Measurements from ENCODE around the gene QRICH2.

The QRICH2 gene

DNA sequence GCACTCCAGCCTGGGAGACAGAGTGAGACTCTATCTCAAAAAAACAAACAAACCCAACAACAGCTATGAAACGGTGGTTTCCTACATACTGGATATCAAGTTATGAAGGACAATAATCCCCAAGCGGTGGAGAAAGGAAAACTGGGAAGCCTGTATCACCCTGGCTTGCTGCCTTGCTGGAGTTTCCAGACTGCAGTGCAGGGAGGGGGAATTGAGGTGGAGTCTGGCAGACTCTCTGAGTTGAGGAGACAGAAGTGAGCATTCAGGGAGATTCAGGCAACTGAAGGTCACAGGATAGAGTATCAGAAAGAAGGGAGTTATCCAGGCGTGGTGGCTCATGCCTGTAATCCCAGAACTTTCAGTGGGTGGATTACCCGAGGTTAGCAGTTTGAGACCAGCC lies 11.9 kb downstream of the QRICH2 start:
- DNase-seq (ENCODE audit: low spot score): no peak
- TF ChIP-seq, protein P1, sequence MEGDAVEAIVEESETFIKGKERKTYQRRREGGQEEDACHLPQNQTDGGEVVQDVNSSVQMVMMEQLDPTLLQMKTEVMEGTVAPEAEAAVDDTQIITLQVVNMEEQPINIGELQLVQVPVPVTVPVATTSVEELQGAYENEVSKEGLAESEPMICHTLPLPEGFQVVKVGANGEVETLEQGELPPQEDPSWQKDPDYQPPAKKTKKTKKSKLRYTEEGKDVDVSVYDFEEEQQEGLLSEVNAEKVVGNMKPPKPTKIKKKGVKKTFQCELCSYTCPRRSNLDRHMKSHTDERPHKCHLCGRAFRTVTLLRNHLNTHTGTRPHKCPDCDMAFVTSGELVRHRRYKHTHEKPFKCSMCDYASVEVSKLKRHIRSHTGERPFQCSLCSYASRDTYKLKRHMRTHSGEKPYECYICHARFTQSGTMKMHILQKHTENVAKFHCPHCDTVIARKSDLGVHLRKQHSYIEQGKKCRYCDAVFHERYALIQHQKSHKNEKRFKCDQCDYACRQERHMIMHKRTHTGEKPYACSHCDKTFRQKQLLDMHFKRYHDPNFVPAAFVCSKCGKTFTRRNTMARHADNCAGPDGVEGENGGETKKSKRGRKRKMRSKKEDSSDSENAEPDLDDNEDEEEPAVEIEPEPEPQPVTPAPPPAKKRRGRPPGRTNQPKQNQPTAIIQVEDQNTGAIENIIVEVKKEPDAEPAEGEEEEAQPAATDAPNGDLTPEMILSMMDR (IDR thresholded peaks at IDR 0.05; ENCODE audit: borderline replicate concordance, control extremely low read depth, extremely low read depth, insufficient read depth, missing control alignments): no peak
- in situ Hi-C loops (cut with MboI; ENCODE audit: low sequenced_read_pairs, unreplicated experiment): loop anchor here (10.0 to 25.0 kb wide), 2 partner anchors 291 to 384 kb away; partner anchors contain the start of genes CDK3 and MRPL38

DNA sequence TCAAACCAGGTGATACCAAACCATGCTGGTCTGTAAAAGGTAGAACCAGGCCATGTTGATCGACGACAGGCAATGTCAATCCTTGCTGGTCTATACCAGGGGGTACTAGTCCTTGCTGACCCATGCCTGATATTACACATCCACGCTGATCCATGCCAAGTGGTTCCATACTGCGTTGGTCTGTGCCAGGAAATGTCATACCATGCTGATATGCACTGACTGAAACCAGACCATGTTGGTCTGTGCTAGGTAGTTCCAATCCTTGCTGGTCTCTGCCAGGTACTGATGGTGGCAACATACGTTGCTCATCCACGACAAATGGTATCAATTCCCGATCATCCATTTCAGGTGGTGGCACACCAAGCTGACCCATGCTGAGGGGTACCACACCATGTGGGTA lies 15.0 kb downstream of the QRICH2 start:
- in situ Hi-C loops (cut with MboI; ENCODE audit: low sequenced_read_pairs, unreplicated experiment): loop anchor here (10.0 to 25.0 kb wide), 2 partner anchors 288 to 381 kb away; partner anchors contain the start of genes CDK3 and MRPL38
- TF ChIP-seq, protein P1 (IDR thresholded peaks at IDR 0.05; ENCODE audit: borderline replicate concordance, control extremely low read depth, extremely low read depth, insufficient read depth, missing control alignments): no peak
- DNase-seq (ENCODE audit: low spot score): no peak

DNA sequence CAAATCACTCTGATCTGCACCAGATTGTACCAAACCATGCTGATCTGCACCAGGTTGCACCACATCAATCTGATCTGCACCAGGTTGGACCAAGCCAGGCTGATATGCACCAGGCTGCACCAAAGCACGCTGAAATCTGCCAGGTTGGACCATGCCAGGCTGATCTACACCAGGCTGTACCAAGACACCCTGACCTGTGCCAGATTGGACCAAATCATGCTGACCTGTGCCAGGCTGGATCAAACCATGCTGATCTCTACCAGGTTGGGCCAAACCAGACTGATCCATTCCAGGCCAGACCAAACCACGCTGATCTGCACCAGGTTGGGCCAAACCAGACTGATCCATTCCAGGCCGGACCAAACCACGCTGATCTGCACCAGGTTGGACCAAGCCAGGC lies 15.5 kb downstream of the QRICH2 start:
- TF ChIP-seq, protein P1 (IDR thresholded peaks at IDR 0.05; ENCODE audit: borderline replicate concordance, control extremely low read depth, extremely low read depth, insufficient read depth, missing control alignments): no peak
- DNase-seq (ENCODE audit: low spot score): no peak
- in situ Hi-C loops (cut with MboI; ENCODE audit: low sequenced_read_pairs, unreplicated experiment): loop anchor here (10.0 to 25.0 kb wide), 2 partner anchors 288 to 380 kb away; partner anchors contain the start of genes CDK3 and MRPL38

DNA sequence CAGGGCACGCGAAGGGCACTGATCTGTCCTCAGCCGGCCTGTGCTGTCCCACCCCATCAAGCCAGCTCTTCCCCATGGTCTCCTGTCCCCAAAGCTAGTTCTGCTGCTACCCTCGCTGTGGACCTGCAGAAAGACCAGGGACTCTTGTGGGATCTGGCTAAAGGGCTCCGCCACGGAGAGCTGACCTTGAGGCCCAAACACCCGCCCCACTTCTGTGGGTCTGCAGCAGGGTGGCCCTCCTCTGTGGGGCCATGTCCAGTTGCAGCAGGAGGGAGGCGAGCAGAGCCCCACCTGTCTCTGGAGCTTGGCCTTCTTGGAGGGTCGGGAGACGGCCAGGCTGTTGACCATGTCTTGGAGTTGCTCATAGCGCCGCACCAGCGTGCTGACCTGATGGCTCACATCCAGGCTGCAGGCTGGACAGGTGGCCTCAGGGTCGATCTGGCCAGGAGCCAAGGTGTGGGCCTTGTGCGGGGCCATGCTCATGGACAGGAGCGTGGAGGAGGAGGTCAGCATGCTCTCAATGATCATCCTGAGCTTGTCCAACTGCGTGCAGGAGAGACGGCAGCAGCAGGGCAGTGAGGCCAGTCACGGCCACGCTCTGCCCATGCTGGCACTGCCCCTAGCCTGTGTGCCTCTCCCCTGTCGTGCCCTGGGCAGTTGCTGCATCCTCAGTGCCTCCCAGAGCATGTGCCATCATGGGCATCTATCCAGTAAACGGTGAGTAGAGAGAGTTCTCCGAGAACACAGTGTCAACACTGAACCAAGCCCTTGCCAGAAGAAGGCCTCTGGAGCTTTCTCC lies 26.3 kb downstream of the QRICH2 start:
- TF ChIP-seq, protein P1 (IDR thresholded peaks at IDR 0.05; ENCODE audit: borderline replicate concordance, control extremely low read depth, extremely low read depth, insufficient read depth, missing control alignments): no peak
- in situ Hi-C loops (cut with MboI; ENCODE audit: low sequenced_read_pairs, unreplicated experiment): loop anchor here (5.0 to 25.0 kb wide), 2 partner anchors 164 to 369 kb away; partner anchors contain the start of gene MRPL38
- no peak for DNase-seq (ENCODE audit: low spot score)

DNA sequence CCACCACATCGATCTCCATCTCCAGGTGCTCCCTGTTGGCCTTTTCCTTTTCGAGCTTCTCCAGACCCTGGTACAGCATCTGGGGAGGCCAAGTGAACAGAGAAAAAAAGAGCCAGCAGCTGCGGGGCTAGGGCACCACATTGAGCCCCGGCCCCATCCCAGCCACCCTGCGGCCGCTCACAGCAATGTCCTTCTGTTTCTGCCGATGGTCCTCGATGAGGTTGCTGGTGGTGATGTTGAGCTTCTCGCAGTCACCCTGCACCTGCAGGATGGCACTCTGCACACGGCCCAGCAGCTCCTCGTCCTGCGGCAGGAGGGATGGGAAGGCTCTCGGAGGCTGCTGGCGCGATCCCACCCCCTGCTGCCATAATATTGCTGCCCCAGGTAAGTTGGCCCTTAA lies 27.4 kb downstream of the QRICH2 start:
- in situ Hi-C loops (cut with MboI; ENCODE audit: low sequenced_read_pairs, unreplicated experiment): loop anchor here (5.0 to 25.0 kb wide), 2 partner anchors 163 to 368 kb away; partner anchors contain the start of gene MRPL38
- DNase-seq (ENCODE audit: low spot score): no peak
- TF ChIP-seq, protein P1 (IDR thresholded peaks at IDR 0.05; ENCODE audit: borderline replicate concordance, control extremely low read depth, extremely low read depth, insufficient read depth, missing control alignments): no peak

DNA sequence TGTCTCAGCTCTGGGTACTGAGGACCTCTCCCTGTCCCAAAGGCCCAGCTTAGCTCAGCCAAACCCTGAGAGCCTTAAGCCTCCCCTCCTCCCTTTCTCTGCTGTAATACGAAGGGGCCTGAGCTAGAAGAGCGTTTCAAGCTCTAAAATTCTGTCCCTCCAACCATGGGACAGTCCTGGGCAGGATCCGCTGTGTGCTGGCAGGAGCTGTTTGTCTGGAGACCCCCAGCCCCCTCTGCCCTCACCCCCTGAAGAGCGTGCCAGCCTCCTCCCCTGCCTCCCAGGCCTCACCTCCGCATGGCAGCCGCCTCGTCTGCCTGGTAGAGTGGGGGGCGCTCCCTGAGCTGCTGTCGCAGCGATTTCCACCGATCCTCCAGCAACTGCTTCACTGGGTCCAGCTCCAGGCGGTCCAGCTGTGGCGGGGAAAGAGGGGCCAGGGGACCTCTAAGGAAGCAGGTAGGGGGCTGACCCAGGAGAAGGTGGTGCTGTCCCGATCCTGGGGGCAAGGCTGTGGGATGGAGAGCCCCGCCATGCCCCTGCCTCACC lies 28.3 kb downstream of the QRICH2 start:
- in situ Hi-C loops (cut with MboI; ENCODE audit: low sequenced_read_pairs, unreplicated experiment): loop anchor here (5.0 to 25.0 kb wide), 2 partner anchors 163 to 368 kb away; partner anchors contain the start of gene MRPL38
- no peak for DNase-seq (ENCODE audit: low spot score)
- TF ChIP-seq, protein P1 (IDR thresholded peaks at IDR 0.05; ENCODE audit: borderline replicate concordance, control extremely low read depth, extremely low read depth, insufficient read depth, missing control alignments): no peak

All from GM13976 (cell line).